GM21737 (cell line): ENCODE data around the gene PAX5.

Source experiments
- ATAC-seq: cut with Tn5 transposase; IDR thresholded peaks from one replicate; pipeline ENCODE4 v1.9.1; 2021; ENCODE audit warnings: mild to moderate bottlenecking, moderate library complexity; ENCODE audit not compliant: unreplicated experiment

Gene PAX5

DNA sequence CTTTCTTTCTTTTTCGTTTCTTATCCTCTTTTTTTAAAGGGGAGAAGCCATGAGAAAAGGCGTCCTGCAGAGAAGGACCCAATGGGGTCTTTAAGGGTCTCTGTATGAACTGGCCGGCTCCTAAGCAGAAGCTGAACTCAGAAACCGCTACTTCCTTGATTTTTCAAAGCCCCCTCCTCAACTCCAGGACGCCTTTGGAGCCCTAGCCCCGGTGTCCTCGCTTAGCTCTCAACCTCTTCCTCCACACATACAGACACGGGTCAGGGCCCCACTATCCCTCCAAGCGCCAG lies 8.3 kb downstream of the PAX5 start:
- no peak for ATAC-seq

DNA sequence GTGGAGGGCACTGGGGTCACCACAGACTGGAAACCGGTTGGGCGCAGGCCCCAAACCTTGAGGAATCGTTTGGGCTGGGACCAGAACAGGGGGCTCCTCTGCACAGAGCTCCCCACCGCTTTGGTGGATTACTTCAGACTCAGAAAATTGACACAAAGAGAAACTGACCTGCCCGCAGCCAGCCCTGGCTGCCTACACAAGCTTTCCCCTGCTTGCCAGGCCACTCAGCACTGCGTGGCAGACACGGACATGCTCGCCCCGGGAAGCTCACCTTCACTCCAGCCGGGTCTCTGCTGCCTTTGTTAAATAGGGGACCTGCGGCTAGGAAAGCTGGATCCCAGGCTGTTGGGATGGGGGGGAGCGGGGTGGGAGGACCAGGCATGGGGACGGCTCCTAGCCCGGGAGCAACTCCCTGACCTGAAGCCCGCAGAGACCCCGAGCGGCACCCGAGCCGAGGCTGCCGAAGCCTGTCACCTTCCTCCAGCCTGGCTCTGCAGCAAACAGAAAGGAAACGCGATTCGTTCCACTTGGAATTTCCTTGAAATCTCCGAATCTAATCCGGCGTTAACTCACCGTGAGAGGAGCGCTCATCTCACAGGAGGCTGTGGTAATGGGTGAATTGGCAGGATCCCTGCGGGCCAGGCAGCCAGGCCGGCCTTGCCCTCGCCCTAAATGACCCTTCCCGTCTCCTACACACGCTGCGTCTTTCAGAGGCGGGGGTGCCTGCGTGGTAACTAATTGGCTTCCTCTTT lies 8.8 kb downstream of the PAX5 start:
- no peak for ATAC-seq

DNA sequence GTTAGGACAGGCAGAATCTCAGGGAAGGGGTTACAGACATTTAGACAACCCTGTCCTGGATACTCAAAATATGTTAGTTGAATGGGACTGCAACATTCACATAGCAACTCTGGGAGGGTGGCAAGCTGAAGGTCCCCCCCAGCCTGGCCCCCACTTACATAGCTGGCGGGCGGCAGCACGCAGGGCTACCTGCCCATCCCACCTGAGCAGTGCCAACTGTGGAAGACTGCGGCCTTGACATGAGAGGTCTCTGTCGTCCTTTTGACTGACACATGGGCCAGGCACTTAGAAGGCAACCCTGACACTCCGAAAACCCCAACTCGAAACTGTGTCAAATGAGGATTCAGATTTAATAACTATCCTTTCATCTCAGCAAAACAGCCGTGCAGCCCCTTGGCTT lies 16.5 kb downstream of the PAX5 start:
- ATAC-seq: no peak

DNA sequence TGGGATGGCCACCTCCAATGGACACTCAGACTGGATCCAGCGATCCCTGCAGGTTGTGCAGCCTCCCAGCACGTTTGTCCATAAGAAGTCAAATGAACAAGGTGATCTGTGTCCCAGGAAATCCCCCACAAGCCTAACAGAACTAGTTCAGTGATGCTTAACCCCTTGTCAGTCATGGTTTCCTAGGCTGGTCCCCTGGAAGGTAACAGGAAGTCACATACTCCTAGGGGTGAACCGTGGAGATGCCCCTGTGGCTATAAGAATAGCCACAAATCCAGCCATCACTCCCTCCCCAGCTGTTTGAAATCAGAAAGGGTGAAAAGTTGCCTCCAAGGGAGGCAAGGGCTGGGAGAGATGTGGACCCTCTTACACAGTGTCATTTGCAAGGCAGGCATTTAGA lies 22.5 kb downstream of the PAX5 start:
- ATAC-seq: no peak

DNA sequence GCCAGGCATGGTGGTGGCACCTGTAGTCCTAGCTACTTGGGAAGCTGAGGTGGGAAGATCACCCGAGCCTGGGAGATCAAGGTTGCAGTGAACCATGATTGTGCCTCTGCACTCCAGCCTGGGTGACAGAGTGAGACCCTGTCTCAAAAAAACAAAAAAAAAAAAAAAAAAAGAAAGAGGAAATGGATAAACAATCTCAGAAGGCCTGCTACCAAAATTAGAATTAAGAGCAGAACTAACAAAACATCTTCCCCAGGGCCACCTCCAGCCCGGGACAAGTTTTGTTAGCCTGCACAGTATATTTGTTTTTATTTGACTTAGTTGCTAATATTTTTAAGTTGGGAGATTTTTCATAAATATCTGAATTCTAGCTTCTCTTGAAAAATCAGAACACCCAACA lies 23.1 kb downstream of the PAX5 start:
- ATAC-seq: no peak

DNA sequence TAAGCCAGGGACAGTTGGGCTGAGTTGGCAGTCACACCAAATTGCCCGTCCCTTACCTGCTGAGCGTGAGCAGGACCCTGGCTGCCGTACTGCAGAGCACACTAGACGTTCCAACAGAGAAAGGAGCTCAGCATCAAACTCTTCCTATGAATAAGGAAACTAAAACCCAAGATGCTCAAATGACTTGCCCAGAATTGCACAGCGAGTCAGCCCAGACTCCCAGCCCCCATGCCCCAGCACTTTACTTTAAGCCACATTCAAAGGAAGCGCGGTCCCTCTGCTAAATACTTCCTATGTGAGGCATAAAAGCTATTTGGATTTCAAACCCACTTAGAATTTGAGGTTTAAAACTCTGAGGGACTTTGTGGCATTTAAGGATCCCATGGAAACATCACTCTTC lies 23.9 kb downstream of the PAX5 start:
- ATAC-seq: no peak

DNA sequence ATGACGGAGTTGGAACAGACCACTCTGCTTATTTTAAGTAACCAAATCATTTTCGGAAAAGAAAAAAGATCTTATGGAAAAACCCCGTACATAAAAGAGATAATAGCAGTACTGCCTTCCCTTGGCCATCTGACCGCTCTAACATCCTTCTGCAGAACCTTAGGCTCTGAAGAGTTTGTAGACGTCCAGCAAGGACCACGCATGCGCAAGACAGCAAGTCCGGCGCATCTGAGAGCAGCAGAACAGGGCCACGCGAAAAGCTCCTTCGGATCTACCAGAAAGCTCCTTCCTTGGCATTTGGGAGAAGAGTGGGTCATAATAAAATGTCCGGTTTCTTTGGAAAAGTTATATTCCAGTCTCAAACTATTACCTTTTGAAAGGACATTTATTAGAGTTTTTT lies 26.8 kb downstream of the PAX5 start:
- ATAC-seq: no peak

DNA sequence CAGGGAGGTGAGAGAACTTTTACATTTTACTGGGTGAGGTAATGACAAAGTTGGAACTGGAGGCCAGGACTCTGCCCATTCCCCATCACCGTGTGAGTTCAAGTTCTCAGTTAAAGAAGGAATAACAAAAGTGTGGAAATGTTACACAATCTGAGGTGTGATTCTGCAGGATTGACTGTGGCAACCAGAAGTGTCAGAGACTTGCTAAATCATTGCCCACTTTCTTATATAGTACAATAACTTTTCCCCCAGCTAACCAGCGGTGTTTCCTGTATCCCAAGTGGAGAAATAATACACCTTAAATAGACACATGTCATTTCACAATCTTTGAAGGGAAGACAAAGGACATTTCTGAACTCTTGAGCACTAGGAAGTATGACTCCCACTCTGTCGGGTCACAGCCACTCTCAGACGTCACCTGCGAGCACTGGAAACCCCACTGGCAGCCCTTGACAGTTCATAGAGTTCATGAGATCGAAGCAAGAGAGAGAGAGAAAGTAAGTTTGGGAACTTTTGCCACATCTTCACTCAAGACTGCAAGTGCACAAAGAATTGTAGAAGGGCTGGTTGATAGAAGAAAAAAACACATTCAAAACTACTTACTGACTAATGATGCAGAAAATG lies 28.4 kb downstream of the PAX5 start:
- peak; percentile 31 for ATAC-seq

DNA sequence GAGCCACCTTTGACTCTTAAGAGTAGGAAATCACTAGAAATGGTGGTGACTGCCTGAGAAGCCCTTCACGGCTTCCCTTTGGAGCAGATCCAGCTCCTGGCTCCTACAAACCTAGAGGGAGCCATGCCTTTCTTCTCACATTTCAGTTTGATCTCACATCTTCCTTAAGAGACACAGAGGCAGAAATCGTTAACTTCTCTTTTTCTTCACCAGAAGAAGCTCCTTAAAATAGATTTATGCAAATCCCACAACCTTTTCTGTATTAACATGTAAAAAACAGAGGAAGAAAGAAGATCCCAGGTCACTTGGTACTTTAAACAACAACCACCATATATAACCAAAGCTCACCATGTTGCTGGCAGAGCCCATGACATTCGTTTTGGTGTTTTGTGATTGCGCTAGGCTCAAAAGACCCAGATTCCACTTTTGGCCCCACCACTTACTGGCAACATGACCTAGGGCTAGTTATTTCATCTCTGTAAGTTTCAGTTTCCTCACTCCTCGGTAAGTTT lies 29.6 kb downstream of the PAX5 start:
- peak; percentile 28 for ATAC-seq

DNA sequence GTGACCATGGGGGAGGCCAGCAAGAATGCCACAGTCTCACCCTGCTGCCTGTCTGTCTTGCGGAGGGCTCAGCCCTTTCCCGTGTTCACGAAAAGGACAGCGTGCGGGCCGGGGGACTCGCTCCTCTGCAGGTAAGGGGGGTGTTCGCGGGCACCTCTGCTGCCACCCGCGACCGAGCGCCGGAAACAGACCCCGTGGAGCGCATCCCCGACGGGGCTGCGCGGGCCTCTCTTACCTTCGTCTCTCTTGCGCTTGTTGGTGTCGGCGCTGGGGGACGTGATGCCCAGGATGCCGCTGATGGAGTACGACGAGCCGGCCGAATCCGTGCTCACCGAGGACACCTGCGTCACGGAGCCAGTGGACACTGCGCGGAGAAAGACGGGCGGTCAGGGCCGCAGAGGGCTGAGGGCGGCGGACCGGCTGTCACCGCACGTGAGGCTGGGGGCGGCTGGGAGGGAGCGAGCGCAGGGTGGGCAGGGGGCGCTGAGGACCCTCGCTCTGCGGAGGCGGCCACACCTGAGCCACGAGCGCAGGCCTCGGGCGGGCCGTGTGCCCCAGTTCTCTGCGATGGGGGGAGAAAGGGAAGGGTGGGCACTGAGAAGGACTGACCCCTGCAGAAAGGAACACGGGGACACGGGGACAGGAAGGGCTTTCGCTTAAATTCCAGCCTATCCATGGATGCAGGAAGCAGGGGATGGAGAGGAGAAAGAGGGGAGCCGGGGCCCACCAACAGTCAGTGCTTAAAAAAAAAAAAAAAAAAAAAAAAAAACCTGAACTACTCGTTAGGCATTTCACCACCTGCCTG lies 31.5 kb downstream of the PAX5 start:
- no peak for ATAC-seq

DNA sequence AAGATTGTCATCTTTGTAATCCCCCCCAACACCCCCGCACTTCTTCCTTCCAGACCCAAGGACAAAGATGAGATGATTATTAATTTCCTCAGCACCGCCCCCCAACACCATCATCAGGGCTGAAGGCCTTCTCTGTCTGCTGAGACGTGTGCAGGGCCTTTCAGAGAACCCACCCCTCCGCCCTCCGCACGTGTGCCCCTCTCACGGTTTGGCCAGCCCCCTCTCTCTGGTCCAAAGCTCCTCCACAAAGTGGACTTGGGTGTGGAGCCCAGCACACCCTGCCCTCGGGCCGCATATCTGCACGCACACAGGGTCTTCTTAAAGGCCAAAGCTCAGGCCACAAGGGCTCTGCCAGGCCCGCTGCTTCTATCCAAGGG lies 32.0 kb downstream of the PAX5 start:
- ATAC-seq: no peak

DNA sequence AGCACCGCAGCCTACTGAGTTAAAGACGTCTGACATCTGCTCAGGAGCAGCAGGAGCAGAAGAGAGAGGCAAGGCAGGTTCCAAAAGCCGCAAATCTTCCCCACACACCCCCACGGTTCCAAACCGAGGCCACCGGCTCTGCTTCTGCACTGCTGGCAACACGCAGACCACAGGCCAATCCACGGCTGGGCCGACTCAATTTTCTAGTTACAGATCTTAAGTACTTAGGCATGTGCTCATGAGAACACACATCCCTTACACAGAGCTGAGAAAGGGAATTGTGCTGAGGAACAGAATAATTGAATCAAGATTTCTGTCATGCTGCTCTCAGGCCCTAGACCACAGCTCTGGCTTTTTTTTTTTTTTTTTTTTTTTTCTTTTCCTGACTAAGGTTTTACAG lies 32.6 kb downstream of the PAX5 start:
- ATAC-seq: no peak

DNA sequence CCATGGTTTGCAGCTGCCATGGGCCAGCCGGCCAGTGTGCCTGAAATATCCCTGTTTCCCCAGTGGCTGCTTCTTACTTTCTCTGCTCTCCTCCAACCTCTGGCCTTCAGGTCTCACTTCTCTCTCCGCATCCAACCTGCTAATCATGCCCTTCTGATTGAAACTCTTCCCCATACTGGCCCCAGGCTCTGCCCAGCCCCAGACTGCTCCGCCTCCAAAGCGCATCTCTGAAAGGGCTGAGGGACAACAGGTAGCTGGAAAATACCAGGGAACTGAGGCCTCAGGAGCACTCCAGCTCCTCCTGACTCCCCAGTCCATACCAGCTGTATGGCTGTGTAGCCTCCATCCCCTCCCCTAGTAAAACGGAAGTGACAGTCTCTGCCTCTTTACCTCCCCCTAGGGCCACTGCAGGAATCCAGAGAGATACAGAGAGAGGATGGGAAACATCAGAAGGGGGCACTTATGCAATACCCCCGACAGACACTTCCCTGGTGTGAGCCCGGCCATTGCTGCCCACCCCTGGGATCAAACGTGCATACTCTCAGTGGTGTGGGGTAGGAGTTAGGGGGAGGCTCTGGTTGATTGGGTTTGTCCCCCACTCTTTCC lies 34.2 kb downstream of the PAX5 start:
- ATAC-seq: no peak

DNA sequence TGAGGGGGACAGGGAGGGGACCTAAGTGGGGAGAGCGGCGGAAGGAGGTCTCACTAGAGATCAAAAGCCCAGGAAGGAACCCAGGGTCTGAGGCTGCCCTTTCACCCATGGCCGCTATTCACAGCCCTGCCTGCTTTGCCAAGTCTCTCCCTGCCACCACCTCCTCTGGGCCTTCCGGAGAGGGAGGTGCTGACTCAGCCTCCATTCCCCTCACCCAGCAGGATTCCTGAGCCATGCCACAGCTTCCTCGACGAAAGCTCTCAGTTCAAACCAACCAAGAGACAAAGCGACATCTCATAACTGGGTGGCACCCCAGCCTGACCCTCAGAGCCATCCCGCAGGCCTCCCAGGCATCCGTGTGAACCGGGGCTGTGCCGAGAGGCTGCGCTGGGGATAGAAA lies 36.7 kb downstream of the PAX5 start:
- ATAC-seq: no peak

DNA sequence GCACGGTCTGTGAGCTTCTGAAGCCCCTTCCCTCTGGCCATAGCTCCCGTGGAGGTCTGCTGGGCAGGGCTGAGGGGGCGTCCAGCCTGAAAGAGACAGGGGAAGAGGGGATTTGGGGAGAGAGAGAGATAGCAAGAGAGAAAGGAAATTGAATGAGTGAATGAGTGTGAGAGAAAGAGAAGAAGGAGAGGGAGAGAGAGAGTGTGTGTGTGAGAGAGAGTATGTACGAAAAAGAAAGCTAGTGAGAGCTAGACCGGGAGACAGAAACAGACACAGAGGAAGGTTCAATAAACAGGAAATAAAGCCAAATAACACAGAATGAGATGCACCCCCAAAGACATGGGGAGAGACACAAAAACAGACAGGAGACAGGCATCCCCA lies 37.4 kb downstream of the PAX5 start:
- no peak for ATAC-seq

DNA sequence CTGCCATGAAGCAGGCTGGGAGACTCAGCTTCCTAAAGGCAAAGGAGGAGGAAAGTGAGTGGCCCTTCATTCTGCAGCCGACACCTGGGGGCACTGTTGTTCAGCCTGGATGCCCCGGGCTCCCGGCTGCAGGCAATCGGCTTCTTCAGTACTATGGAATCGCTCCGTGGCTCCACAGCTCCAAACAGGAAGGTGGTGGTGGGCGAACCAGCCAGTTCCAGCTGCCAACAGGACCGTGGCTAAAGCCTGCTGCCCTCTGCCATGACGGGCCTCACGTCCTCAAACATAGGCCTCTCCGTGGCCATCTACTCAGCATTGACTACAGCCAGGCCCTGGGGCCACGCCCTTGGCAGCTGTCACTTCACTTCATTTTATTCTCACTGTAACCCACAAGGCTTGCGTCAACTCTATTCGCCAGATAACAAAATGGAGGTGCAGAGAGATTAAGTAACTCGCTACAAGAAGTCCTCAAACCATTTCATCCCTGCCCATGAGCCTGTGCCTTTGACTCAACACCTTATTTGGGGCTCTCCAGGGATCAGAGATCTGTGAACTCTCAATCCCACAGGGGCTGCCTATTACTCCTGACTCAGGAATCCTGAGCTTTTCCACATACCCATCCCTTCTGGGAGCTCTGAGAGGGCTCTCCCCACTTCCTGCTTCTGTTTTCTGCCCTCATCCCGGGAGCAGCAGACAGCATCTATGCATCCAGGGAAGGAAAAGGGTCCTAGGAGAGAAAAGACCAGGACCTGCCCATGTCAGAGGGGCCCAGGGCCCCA lies 38.0 kb downstream of the PAX5 start:
- ATAC-seq: no peak

DNA sequence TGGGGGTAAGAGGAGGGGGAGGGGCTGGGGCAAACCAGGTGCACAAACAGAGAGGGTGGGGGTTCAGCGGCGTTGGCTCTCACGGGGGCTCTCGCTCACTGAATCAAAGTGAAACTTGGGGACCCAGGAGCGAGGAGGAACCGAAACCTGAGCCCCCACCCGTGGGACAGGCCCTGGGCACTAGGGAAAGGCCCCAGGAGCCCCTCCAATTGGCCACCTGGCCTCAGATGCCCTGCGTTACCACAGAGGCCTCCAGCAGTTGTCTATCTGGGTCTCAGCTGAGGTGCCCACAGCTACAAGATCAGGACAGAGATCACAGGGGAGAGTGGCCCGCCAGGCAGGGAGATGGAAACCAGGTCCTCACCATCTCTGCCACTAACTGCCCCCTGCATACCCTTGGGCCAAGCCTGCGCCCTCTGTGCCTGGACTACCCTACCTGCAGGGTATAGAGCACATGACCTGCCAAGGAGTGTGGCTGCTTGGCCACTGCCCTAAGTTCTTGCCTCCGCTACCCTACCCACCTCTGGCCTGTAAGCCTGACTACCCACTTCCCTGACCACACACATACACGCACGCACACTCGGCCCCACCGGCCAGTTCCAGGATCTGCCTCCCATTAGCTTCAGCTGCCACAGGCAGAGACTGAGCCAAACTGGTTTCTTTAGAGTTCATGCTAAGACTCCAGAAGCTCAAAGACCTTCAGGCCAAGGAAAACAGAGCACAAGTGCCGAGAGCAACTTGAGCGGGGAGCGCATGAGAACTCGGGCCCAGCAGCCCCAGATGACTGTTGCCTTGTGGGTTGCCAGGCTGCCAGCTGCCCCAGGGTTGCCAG lies 39.9 kb downstream of the PAX5 start:
- peak; percentile 44 for ATAC-seq

DNA sequence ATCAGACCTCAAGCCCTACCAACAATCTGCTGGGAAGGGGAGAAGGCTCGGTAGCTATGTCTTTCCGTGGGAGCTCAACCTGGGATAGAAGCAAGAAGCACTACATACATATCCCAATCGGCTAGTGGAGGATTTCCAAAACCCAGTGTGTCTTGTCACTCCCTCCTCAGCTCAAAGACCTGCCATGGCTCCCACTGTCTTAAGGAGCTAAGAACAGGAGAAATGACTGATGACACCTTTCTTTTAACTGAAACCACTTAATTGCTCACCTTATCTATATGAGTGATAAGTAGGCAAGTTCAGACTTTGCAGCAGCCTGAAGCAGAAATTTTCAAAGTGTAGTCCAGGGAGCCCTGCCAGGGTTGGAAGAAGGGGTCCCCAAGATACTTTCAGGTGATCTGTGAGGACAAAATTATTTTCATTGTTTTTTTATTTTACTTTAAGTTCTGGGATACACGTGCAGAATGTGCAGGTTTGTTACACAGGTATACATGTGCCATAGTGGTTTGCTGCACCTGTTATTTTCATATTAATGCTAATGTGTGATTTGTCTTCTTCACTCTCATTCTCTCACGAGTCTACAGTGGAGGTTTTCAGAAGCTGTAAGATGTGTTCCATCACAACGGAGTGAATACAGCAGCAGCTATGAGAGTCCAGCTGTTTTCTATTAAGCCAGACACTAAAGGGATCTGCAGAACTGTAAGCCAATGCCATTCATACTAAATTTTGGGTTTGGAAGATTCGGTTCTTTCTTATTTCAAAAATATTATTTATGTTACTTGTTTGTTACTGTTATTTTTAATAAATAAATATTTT lies 41.4 kb downstream of the PAX5 start:
- ATAC-seq: no peak

DNA sequence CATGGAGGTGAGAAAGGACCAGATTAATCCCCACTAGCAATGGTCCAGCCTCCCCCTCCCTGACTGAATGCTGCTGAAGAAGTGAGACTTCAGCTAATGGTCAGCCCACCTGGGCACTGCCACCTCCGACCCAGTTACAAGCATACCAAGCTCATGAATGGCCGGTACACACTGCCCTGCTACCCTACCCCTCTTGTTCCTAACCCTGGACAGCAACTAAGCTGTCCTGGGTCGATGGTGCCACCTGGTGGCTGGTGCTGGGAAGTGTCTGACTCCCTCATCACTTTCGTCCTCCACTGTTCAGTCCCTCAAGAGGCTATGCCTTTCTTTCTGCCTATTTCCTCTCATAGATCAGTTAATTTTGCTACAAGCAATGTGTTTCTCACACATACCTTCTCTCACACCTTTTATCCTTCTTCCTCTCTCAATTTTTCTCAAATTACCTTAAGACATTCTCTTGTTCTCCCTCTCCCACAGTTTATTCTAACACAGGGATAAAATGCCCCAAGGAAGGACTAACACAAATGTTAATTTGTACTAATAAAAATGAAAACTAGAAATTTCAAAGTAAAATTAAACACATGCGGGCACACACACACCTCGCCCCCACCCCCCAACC lies 42.4 kb downstream of the PAX5 start:
- no peak for ATAC-seq
